ENCODE results near the gene CELF2.

CELF2 gene

GRCh38 chr10:11282156-11282555 lies 264.5 kb downstream of the CELF2 start:
- DNase-seq: peak in 1 of 2 donors; percentile 49

GRCh38 chr10:11282661-11283060 lies 265.0 kb downstream of the CELF2 start:
- DNase-seq: no peak

GRCh38 chr10:11284291-11285085 lies 266.8 kb downstream of the CELF2 start:
- no peak for DNase-seq

GRCh38 chr10:11285171-11285570 lies 267.5 kb downstream of the CELF2 start:
- DNase-seq: no peak

- DNase-seq: peak; percentile 26 to 52
Observed at GRCh38 chr10:11286261-11286852, 268.7 kb downstream of the CELF2 start.

GRCh38 chr10:11288302-11288701 lies 270.6 kb downstream of the CELF2 start:
- no peak for DNase-seq

GRCh38 chr10:11290156-11290890 lies 272.7 kb downstream of the CELF2 start:
- DNase-seq: no peak

GRCh38 chr10:11292576-11293302 lies 275.1 kb downstream of the CELF2 start:
- DNase-seq: no peak

GRCh38 chr10:11293332-11293731 lies 275.7 kb downstream of the CELF2 start:
- no peak for DNase-seq

- no peak for DNase-seq
Observed at GRCh38 chr10:11294831-11295450, 277.3 kb downstream of the CELF2 start.

GRCh38 chr10:11295492-11295891 lies 277.8 kb downstream of the CELF2 start:
- DNase-seq: no peak

- DNase-seq: no peak
Observed at GRCh38 chr10:11297136-11297535, 279.5 kb downstream of the CELF2 start.

GRCh38 chr10:11298116-11298515 lies 280.4 kb downstream of the CELF2 start:
- no peak for DNase-seq

GRCh38 chr10:11299125-11299524 lies 281.5 kb downstream of the CELF2 start:
- no peak for DNase-seq

GRCh38 chr10:11300026-11300425 lies 282.4 kb downstream of the CELF2 start:
- DNase-seq: no peak

GRCh38 chr10:11300563-11300962 lies 282.9 kb downstream of the CELF2 start:
- no peak for DNase-seq

- no peak for DNase-seq
Observed at GRCh38 chr10:11301571-11302111, 284.0 kb downstream of the CELF2 start.

- no peak for DNase-seq
Observed at GRCh38 chr10:11302181-11302580, 284.5 kb downstream of the CELF2 start.

- no peak for DNase-seq
Observed at GRCh38 chr10:11303361-11304170, 285.9 kb downstream of the CELF2 start.

GRCh38 chr10:11304906-11305585 lies 287.4 kb downstream of the CELF2 start:
- no peak for DNase-seq

Measured in inflammatory macrophage (primary cell).